Testis (tissue), 2 donors: ENCODE data around the gene CFAP54.

Experiments
- POLR2A ChIP-seq: fragments of 450-650 bp; IDR thresholded peaks from one replicate; pipeline ENCODE4 v1.6.1; 2017; ENCODE audit warnings: antibody characterized with exemption, mild to moderate bottlenecking, moderate library complexity
- TF ChIP-seq, protein P1 (sequence below), 3 experiments: fragments of 450-650 bp in 2 of 3; fragments of 200-600 bp in 1 of 3; sonication (generic) in 1 of 3; IDR thresholded peaks; one replicate each; pipeline ENCODE4 v1.5.1; 2016 to 2019; ENCODE audit warnings: antibody characterized with exemption in 3 of 3, mild to moderate bottlenecking in 2 of 3, moderate library complexity in 1 of 3

- no peak for TF ChIP-seq POLR2A
- TF ChIP-seq, protein P1, sequence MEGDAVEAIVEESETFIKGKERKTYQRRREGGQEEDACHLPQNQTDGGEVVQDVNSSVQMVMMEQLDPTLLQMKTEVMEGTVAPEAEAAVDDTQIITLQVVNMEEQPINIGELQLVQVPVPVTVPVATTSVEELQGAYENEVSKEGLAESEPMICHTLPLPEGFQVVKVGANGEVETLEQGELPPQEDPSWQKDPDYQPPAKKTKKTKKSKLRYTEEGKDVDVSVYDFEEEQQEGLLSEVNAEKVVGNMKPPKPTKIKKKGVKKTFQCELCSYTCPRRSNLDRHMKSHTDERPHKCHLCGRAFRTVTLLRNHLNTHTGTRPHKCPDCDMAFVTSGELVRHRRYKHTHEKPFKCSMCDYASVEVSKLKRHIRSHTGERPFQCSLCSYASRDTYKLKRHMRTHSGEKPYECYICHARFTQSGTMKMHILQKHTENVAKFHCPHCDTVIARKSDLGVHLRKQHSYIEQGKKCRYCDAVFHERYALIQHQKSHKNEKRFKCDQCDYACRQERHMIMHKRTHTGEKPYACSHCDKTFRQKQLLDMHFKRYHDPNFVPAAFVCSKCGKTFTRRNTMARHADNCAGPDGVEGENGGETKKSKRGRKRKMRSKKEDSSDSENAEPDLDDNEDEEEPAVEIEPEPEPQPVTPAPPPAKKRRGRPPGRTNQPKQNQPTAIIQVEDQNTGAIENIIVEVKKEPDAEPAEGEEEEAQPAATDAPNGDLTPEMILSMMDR (IDR thresholded peaks at IDR 0.05): no peak
These were observed 430.3 kb downstream of the CFAP54 start for GRCh38 chr12:96919510-96920210.
